SU-DHL-6 (cell line): ENCODE results near the gene DUSP28.

Experiments used
- H2AFZ ChIP-seq: fragments of 200-600 bp; sonication (generic); 2 replicates; pipeline ENCODE4 v1.6.1; 2014; ENCODE audit warnings: low read depth, mild to moderate bottlenecking, moderate library complexity, mixed read lengths, antibody characterized with exemption, low read length; ENCODE audit not compliant: severe bottlenecking
- H3F3A ChIP-seq: fragments of 200-600 bp; shearing (Covaris generic); 2 replicates; pipeline ENCODE4 v1.6.0; 2016; ENCODE audit warnings: antibody characterized with exemption, mild to moderate bottlenecking; ENCODE audit not compliant: insufficient read depth
- H3K27ac ChIP-seq: fragments of 200-600 bp; sonication (generic); 2 replicates; pipeline ENCODE4 v1.5.1; 2016; ENCODE audit warnings: low read depth, mild to moderate bottlenecking, low read length, moderate library complexity, mixed read lengths
- H3K27me3 ChIP-seq: fragments of 200-600 bp; sonication (generic), shearing (Covaris generic); 2 replicates; pipeline ENCODE4 v1.6.0; 2014; ENCODE audit warnings: mild to moderate bottlenecking, low read length
- H3K36me3 ChIP-seq: fragments of 200-600 bp; sonication (generic); 2 replicates; pipeline ENCODE4 v1.6.1; 2014; ENCODE audit warnings: mild to moderate bottlenecking, low read length, mixed read lengths
- H3K4me2 ChIP-seq: fragments of 300-600, 200-600 bp; shearing (Covaris generic), sonication (generic); 2 replicates; pipeline ENCODE4 v1.6.0; 2014; ENCODE audit warnings: low read length, low read depth, mild to moderate bottlenecking; ENCODE audit not compliant: poor library complexity, severe bottlenecking
- H3K4me3 ChIP-seq: fragments of 200-600 bp; sonication (generic); 2 replicates; pipeline ENCODE4 v1.5.1; 2014; ENCODE audit warnings: antibody characterized with exemption, low read length, mild to moderate bottlenecking, mixed read lengths; ENCODE audit not compliant: insufficient read depth, poor library complexity, severe bottlenecking
- H3K79me2 ChIP-seq: fragments of 200-600 bp; sonication (generic); 2 replicates; pipeline ENCODE4 v1.6.1; 2014; ENCODE audit warnings: mild to moderate bottlenecking, low read length, moderate library complexity; ENCODE audit not compliant: insufficient read depth
- H3K9ac ChIP-seq: fragments of 200-600 bp; sonication (generic); 2 replicates; pipeline ENCODE4 v1.7.0; 2014; ENCODE audit warnings: mild to moderate bottlenecking, low read length
- H3K9me2 ChIP-seq: fragments of 200-600 bp; sonication (generic); replicated peaks from 2 replicates; pipeline ENCODE4 v1.6.1; 2014; ENCODE audit warnings: low read length; ENCODE audit not compliant: insufficient read depth
- H3K9me3 ChIP-seq: fragments of 200-600 bp; sonication (generic); 2 replicates; pipeline ENCODE4 v1.6.1; 2014; ENCODE audit warnings: low read length, mixed read lengths; ENCODE audit not compliant: insufficient read depth
- H4K20me1 ChIP-seq: fragments of 200-600 bp; sonication (generic); 2 replicates; pipeline ENCODE4 v1.6.1; 2014; ENCODE audit warnings: low read depth, mild to moderate bottlenecking, antibody characterized with exemption, low read length, moderate library complexity, mixed read lengths
- CTCF ChIP-seq: fragments of 200-600 bp; sonication (generic); IDR thresholded peaks from one replicate; pipeline ENCODE4 v1.5.1; 2017; ENCODE audit warnings: antibody characterized with exemption, mild to moderate bottlenecking, low read length, moderate library complexity; ENCODE audit not compliant: insufficient read depth, poor library complexity, severe bottlenecking
- EZH2phosphoT487 ChIP-seq: fragments of 200-600 bp; sonication (generic), shearing (Covaris generic); conservative IDR thresholded peaks from 2 replicates; pipeline ENCODE4 v1.6.1; 2018; ENCODE audit warnings: mild to moderate bottlenecking, antibody characterized with exemption, low read length, moderate library complexity, mixed read lengths

Gene DUSP28

DNA sequence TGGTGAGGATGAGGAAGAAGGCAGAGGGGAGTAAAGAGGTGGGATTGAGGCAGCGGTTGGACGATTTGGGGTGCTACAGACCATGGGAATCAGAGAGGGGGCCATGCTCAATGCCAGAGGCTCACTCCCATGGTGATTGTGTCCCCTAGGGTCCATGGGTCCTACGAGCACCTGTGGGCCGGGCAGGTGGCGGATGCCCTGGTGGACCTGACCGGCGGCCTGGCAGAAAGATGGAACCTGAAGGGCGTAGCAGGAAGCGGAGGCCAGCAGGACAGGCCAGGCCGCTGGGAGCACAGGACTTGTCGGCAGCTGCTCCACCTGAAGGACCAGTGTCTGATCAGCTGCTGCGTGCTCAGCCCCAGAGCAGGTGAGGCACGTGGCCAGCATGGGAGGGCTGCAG lies 31.6 kb downstream of the DUSP28 start:
- no peak for TF ChIP-seq CTCF
- no peak overlapping the region for H3K27ac ChIP-seq
- no peak overlapping the region for H2AFZ ChIP-seq
- no peak overlapping the region for H3K9ac ChIP-seq
- H3K9me2 ChIP-seq: no peaks in the 10 kb centered on the region
- H3K79me2 ChIP-seq: peaks cover 39% of the 10 kb centered on the region
- H3F3A ChIP-seq: no peaks in the 10 kb centered on the region
- H3K9me3 ChIP-seq: no peaks in the 10 kb centered on the region
- no peaks in the 10 kb centered on the region for H3K36me3 ChIP-seq
- H4K20me1 ChIP-seq: peaks cover 7% of the 10 kb centered on the region; the same call in 1 of the 2 replicates
- H3K4me3 ChIP-seq: no peak overlapping the region
- no peak overlapping the region for H3K4me2 ChIP-seq
- H3K27me3 ChIP-seq: no peaks in the 10 kb centered on the region

- H3K36me3 ChIP-seq: no peaks in the 10 kb centered on the region
- H3K4me2 ChIP-seq: no peak overlapping the region
- H4K20me1 ChIP-seq: no peaks in the 10 kb centered on the region; the same call in 1 of the 2 replicates
- H3K27me3 ChIP-seq: no peaks in the 10 kb centered on the region
- no peaks in the 10 kb centered on the region for H3K9me3 ChIP-seq
- no peaks in the 10 kb centered on the region for H3F3A ChIP-seq
- H2AFZ ChIP-seq: no peak overlapping the region
- H3K27ac ChIP-seq: no peak overlapping the region
- no peak overlapping the region for H3K9ac ChIP-seq
- no peaks in the 10 kb centered on the region for H3K9me2 ChIP-seq
- H3K4me3 ChIP-seq: no peak overlapping the region
- H3K79me2 ChIP-seq: peaks cover 28% of the 10 kb centered on the region
- TF ChIP-seq EZH2phosphoT487 (no peak), CTCF (no peak)
Measured at GRCh38 chr2:240593026-240593702, 33.0 kb downstream of the DUSP28 start.

DNA sequence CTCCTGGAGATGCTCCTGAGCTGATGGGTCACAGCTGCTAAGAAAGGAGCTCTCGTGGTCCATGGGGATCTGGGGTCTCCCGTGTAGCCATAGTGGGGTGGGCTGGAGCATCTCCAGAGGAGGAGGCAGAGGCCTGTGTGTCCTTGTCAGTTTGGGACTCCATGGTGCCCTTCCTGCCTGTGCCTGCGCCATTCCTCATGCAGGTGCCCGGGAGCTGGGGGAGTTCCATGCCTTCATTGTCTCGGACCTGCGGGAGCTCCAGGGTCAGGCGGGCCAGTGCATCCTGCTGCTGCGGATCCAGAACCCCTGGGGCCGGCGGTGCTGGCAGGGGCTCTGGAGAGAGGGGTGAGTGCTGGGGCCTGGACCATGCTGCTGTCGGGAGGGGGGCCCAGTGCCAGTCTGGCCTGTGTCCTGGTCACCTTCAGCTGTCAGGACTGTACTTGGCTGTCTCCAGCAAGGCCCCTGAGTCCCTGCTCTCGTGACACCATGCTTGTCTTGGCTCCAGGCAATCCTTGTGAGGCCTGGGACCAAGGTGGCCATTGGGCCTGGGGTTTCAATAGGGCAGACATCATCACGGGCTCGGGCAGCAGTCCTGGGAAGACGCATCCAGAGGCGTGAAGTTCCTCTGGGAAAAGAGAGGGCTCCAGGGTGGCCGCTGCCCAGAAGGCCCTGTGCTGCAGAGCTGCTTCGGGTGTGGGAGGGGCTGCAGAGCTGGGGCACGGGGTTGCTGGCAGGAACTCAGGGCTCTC lies 33.7 kb downstream of the DUSP28 start:
- no peaks in the 10 kb centered on the region; the same call in 1 of the 2 replicates for H4K20me1 ChIP-seq
- H3K9me3 ChIP-seq: no peaks in the 10 kb centered on the region
- H3K4me2 ChIP-seq: no peak overlapping the region
- H3K4me3 ChIP-seq: no peak overlapping the region
- H3K36me3 ChIP-seq: no peaks in the 10 kb centered on the region
- no peak overlapping the region for H3K27ac ChIP-seq
- TF ChIP-seq EZH2phosphoT487 (no peak), CTCF (no peak)
- no peaks in the 10 kb centered on the region for H3K27me3 ChIP-seq
- H2AFZ ChIP-seq: no peak overlapping the region
- H3K79me2 ChIP-seq: peaks cover 20% of the 10 kb centered on the region
- no peaks in the 10 kb centered on the region for H3K9me2 ChIP-seq
- H3K9ac ChIP-seq: no peak overlapping the region
- no peaks in the 10 kb centered on the region for H3F3A ChIP-seq
